ENCODE measurements around the gene CYP3A4.

DNA sequence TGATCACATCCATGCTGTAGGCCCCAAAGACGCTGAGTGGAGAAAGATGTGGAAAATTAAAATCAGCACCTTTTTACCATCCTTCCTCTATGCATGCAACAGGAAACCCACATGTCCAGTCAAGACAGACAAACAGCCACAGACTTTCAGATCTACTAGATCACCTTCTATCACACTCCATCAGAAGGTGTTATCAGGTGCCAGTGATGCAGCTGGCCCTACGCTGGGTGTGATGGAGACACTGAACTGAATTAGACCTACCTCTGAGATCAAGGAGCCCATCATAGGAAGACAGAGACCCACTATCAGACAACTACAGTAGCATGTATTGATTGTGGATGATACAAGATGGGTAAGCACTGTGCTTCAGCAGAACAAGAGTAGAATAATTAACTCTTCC is 15.5 kb downstream of the CYP3A4 start:
- TF ChIP-seq EZH2phosphoT487 (conservative IDR thresholded peaks at IDR 0.05; ENCODE audit: low read length), result no peak
- TF ChIP-seq, protein P1, sequence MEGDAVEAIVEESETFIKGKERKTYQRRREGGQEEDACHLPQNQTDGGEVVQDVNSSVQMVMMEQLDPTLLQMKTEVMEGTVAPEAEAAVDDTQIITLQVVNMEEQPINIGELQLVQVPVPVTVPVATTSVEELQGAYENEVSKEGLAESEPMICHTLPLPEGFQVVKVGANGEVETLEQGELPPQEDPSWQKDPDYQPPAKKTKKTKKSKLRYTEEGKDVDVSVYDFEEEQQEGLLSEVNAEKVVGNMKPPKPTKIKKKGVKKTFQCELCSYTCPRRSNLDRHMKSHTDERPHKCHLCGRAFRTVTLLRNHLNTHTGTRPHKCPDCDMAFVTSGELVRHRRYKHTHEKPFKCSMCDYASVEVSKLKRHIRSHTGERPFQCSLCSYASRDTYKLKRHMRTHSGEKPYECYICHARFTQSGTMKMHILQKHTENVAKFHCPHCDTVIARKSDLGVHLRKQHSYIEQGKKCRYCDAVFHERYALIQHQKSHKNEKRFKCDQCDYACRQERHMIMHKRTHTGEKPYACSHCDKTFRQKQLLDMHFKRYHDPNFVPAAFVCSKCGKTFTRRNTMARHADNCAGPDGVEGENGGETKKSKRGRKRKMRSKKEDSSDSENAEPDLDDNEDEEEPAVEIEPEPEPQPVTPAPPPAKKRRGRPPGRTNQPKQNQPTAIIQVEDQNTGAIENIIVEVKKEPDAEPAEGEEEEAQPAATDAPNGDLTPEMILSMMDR (IDR thresholded peaks at IDR 0.05; ENCODE audit: insufficient read depth, low read length, poor library complexity, severe bottlenecking), result no peak

All from SU-DHL-6 (cell line).